Testis (tissue), 2 donors: ENCODE measurements around the gene DISC1.

Experiments
- CTCF ChIP-seq, 3 experiments: fragments of 450-650 bp in 2 of 3; fragments of 200-600 bp in 1 of 3; sonication (generic) in 1 of 3; IDR thresholded peaks; one replicate each; pipeline ENCODE4 v1.5.1; 2016 to 2019; ENCODE audit warnings: antibody characterized with exemption in 3 of 3, mild to moderate bottlenecking in 2 of 3, moderate library complexity in 1 of 3
- POLR2A ChIP-seq: fragments of 450-650 bp; IDR thresholded peaks from one replicate; pipeline ENCODE4 v1.6.1; 2017; ENCODE audit warnings: antibody characterized with exemption, mild to moderate bottlenecking, moderate library complexity

GRCh38 chr1:231660198-231660597, 33.6 kb downstream of the DISC1 start:
- TF ChIP-seq CTCF (IDR thresholded peaks at IDR 0.05) (no peak), POLR2A (no peak)
